Fibroblast of skin of left biceps (primary cell): ENCODE measurements around the gene TMEM147.
A peak's percentile ranks its signal among the peaks of the same experiment; 100 is the strongest.

Experiments used
- DNase-seq, 2 experiments: peaks; one replicate each; pipeline ENCODE4 v3.0.0-alpha.2; 2013; ENCODE audit warnings: low read depth in 2 of 2

Gene TMEM147

GRCh38 chr19:35549174-35549788, 3.9 kb downstream of the TMEM147 start:
- DNase-seq, result peak; percentile 14 to 23

DNA sequence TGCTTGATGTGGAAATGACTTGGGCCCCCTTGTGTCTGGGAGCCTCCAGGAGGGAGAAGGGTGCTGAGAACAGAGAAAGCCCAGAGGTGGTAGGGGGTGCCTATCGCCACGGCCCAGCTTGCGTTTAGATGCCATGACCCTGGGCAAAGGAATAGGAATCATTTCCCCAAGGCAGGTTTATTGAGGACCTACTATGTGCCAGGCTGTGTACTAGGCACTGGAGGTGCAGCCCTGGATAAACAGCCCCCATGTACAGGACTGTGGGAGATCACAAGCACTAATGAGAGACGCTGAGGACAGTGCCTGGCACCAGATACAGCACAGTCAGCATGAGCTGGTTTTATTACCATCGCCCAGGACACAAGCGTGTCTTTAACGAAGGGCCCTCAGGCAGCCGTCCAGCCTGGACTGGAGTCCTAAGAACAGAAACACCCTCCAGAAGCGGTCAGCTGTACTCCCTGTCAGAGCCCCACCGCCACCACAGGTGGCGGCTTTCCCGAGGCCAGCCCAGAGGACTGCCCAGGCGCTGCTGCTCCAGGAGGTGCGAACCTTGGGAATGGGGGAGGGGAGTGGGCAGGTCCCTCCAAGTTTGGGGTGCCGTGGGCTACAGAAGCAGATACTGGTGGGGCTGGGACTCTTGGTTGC, 4.6 kb downstream of the TMEM147 start:
- no peak for DNase-seq

- DNase-seq, result no peak
Observed at GRCh38 chr19:35551091-35551810, 5.8 kb downstream of the TMEM147 start.

DNA sequence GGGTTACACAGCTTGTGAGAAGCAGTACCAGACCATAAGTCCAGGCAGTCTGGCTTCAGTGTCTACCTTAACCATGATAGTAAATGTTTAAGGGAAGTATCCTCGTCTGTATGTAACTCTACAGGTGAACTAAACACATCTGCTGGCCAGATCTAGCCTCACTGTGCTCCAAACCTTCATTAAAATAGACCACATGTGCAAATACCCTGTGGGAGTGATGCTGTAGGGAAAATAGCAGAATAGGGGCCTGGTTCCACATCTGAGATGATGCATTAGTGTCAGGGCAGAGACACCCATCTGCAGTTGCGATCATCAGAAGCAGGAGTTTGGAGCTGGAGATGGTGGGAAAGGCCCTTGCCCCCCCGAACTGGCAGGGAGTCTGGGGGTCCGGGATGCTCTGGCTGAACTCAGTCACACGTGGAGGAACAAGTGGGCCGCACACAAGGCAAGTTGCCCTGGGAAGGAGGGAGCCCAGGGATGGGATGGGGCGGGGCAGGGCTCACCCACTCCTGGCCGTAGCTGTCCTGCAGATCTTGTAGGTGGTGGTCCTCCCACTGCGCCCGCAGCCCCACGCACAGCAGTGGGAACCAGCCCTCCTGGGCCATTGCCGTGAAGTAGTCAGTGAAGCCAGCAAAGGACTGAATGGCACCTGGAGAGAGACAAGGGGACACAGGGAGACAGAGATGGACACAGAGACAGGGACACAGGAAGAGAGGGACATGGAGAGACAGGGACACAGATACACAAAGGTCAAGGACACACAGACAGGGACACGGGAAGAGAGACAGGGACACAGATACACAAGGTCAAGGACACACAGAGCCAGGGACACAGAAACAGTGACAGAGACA, 7.3 kb downstream of the TMEM147 start:
- DNase-seq, result no peak

- no peak for DNase-seq
Observed at GRCh38 chr19:35553385-35554000, 8.1 kb downstream of the TMEM147 start.

- no peak for DNase-seq
Observed at GRCh38 chr19:35554076-35554475, 8.7 kb downstream of the TMEM147 start.

DNA sequence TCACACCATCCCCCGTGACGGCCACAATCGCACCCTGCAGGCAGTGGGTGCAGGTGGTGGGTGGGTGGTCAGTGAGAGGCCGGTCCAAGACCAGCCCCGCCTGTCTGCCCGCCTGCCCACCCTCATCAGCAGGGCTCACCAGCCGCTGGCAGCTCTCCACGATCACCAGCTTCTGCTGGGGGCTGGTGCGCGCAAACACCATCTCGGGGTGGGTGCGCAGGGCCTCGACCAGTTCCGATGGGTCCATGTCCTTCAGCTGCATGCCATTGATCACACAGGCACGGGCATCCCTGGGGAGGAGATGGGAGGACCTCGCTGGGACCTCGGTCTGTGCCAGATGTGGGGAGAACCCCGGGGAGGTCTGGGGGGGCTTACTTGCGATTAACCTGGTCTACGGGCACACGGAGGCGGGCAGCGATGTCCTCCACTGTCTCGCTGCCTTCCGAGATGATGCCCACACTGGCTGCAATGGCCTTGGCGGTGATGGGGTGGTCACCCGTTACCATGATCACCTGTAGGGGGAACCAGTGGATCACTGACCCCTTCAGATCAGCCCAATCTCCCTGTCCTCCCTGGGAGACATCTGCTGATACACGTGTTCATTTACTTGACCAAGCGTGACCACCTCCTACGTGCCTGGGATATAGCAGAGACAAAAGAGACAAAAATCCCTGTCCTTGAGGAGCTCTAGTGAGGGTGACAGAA, 10.0 kb downstream of the TMEM147 start:
- DNase-seq, result no peak

DNA sequence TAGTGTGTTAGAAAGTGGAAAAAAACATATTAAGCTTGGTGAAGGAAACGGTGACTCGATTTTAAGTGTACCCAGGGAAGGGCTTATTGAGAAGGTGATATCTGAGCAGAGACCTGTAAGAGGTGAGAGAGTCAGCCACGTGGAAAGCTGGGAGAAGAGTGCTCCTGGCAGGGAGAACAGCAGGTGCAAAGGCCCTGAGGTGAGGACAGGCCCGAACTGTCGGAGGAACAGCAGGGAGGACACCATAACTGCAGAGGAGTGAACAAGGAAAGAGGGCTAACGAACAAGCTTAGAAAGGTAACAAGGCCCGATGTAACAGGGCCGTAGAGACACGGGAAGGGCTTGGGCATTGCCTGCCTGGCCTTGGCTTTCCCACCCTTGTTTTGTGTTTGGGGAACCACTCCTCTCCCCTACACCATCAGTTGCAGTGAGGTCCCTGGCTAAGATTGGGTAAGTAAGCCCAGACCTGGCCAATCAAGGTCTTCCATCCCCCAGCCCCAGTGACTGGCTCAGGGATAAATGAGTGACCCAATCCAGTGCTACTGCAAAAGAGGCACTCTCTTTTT, 10.7 kb downstream of the TMEM147 start:
- DNase-seq, result no peak

- DNase-seq, result no peak
Observed at GRCh38 chr19:35556846-35557538, 11.6 kb downstream of the TMEM147 start.

- peak in 1 of 2 experiments; percentile 7 for DNase-seq
Observed at GRCh38 chr19:35557539-35558399, 12.3 kb downstream of the TMEM147 start.

GRCh38 chr19:35558400-35559280, 13.2 kb downstream of the TMEM147 start:
- no peak for DNase-seq

- no peak for DNase-seq
Observed at GRCh38 chr19:35559281-35559659, 13.8 kb downstream of the TMEM147 start.

GRCh38 chr19:35559781-35560180, 14.4 kb downstream of the TMEM147 start:
- no peak for DNase-seq

DNA sequence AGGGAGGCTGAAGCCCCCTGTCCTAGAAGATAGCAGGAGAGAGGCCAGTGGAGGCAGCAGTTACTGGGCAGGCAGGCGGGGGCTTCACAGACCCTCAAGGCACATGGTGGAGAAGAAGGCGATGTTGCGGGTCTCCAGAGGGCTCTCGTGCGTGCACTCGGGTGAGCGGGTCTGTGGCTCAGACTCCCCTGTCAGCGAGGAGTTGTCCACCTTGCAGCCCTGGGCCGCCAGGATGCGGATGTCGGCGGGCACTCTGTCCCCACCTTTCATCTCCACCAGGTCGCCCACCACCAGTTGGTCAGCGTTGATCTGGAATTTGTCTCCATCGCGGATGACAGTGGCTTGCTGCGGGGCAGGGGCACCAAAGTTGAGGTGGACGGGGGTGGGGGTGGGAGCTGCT, 14.8 kb downstream of the TMEM147 start:
- no peak for DNase-seq

DNA sequence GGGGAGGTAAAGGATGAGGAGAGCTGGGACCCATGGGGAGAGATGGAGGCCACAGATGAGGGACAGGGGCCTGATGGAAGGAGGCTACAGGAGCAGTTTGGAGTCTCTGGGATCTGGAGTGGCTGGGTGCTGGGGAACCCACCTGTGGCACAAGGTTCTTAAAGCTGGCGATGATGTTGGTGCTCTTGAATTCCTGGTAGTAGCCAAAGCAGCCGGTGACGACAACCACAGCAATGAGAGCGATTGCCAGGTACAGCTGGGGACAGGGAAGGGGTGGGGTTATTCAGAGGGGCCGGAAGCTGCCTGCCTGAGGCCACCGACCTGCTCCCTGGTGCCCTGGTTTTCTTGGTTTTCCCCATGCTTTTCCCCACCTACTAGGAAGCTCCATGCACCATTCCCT, 15.3 kb downstream of the TMEM147 start:
- no peak for DNase-seq

DNA sequence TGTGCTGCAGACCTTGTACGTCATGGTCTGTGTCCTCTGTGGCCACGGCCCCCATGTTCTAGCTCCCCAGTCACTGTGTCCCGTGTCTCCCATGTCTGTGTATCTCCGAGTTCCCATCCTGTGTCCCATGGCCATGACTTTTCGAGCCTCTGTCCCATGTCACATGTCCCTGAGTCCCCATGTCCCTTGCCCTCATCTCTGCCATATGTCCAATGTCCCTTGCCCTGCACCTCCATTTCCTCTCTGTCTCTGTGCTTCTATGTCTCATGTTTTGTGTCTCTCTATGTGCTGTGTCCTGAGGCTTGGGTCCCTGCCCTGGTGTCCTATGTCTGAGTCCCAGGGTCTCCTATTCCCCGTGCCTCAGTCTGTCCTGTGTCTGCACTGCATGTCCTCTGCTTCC, 16.0 kb downstream of the TMEM147 start:
- DNase-seq, result no peak

- no peak for DNase-seq
Observed at GRCh38 chr19:35562336-35562735, 16.9 kb downstream of the TMEM147 start.

- no peak for DNase-seq
Observed at GRCh38 chr19:35562776-35563175, 17.4 kb downstream of the TMEM147 start.
